Transverse colon (tissue), 4 donors: Measurements from ENCODE around the gene PRR16. TPM values are rescaled to one million over a fixed set of nuclear protein-coding genes. Genes with fewer than 3 reads are reported as not detected.

Experiments used
- DNase-seq: peaks from one replicate; pipeline ENCODE4 v3.0.0-alpha.2; 2019
- H3K27ac ChIP-seq, 4 donors: fragments of 200-600 bp; sonication (generic); 2 replicates each; pipeline ENCODE4 v1.5.1; 2016 to 2018; ENCODE audit warnings: inconsistent platforms in 4 of 4
- H3K27me3 ChIP-seq: fragments of 200-600 bp; sonication (generic); 2 replicates; pipeline ENCODE4 v1.5.1; 2017; ENCODE audit warnings: inconsistent platforms
- H3K36me3 ChIP-seq, 4 donors: fragments of 200-600 bp; sonication (generic); 2 replicates each; pipeline ENCODE4 v1.5.1; 2017 to 2019; ENCODE audit warnings: inconsistent platforms in 4 of 4
- H3K4me1 ChIP-seq, 4 donors: fragments of 200-600 bp; sonication (generic); 2 replicates each; pipeline ENCODE4 v1.5.1; 2017 to 2020; ENCODE audit warnings: inconsistent platforms in 4 of 4
- H3K4me3 ChIP-seq, 4 donors: fragments of 200-600 bp; sonication (generic); 1 replicate in 1 of 4; 2 replicates in 3 of 4; pipeline versions ENCODE4 v1.5.1 to v1.6.1; 2017 to 2019; ENCODE audit warnings: inconsistent platforms in 4 of 4
- H3K9me3 ChIP-seq, 2 donors: fragments of 200-600 bp; sonication (generic); 2 replicates each; pipeline ENCODE4 v1.5.1; 2017 to 2019; ENCODE audit warnings: inconsistent platforms in 2 of 2
- EP300 ChIP-seq: sonication (generic); formaldehyde crosslinking; IDR thresholded peaks from one replicate; pipeline ENCODE4 v1.6.1; 2017; ENCODE audit warnings: antibody characterized with exemption, low read depth
- POLR2A ChIP-seq: fragments of 450-650 bp; IDR thresholded peaks from one replicate; pipeline ENCODE4 v1.6.1; 2016; ENCODE audit warnings: antibody characterized with exemption, mild to moderate bottlenecking, moderate library complexity
- POLR2AphosphoS5 ChIP-seq, 3 donors: sonication (generic); formaldehyde crosslinking; IDR thresholded peaks; one replicate each; pipeline ENCODE4 v1.6.1; 2016; ENCODE audit warnings: antibody characterized with exemption in 3 of 3
- WGBS, 2 donors: methylation state at CpG; one replicate each; pipeline ENCODE4 v1.1.5; 2018; ENCODE audit warnings: low coverage in 1 of 2; 5-methylcytosine and 5-hydroxymethylcytosine counted together
- in situ Hi-C, 4 donors: fragments of 200-750 bp; cut with MboI; loops; one replicate each; pipeline versions ENCODE4 v1.15.0 to v1.15.1; 2017; ENCODE audit warnings: low sequenced_read_pairs in 3 of 4, low pct_ligation_motif_present in 1 of 4, low pct_unique_long_range_greater_than_20kb in 1 of 4
- intact Hi-C: fragments of 100-400 bp; cut with DNase I; formaldehyde crosslinking; loops from one replicate; pipeline ENCODE4 v1.15.1; 2023; ENCODE audit warnings: low total_unique reads
- total RNA-seq, 4 donors: library from RNA; depleted of rRNA; stranded (reverse); fragments of >200 nt; gene quantifications; one replicate each; pipeline ENCODE4 v1.1.0, GENCODE V29; 2016
- TF ChIP-seq, protein P1 (sequence below), 5 experiments: fragments of 200-600 bp in 3 of 5; fragments of 450-650 bp in 2 of 5; sonication (generic) in 3 of 5; IDR thresholded peaks; 1 replicate in 2 of 5; 2 replicates in 3 of 5; pipeline ENCODE4 v1.5.1; 2016 to 2017; ENCODE audit warnings: antibody characterized with exemption in 5 of 5, inconsistent platforms in 3 of 5, mild to moderate bottlenecking in 2 of 5, moderate library complexity in 1 of 5

PRR16 gene
- total RNA-seq, 4 donors from 2014 or later, result 2.7 to 9.7 (median 6.3) TPM

DNA sequence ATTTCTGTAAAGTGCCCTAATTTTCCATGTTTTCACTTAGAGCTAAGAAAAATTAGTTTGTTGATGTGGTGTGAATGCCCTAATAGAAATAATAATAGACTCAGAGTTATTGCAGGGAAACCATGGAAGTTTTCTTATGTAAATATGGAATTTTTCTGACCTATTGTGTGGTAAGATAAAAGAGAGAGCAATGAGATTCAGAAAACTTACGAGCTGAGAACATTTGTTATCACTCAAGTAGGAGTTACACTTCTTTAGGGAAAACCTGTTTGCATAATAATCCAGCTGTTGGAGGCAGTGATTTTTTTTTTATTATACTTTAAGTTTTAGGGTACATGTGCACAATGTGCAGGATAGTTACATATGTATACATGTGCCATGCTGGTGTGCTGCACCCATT is 39.2 kb downstream of the PRR16 start:
- TF ChIP-seq EP300 (no peak), POLR2AphosphoS5 (IDR thresholded peaks at IDR 0.05) (no peak), POLR2A (no peak)
- TF ChIP-seq, protein P1, sequence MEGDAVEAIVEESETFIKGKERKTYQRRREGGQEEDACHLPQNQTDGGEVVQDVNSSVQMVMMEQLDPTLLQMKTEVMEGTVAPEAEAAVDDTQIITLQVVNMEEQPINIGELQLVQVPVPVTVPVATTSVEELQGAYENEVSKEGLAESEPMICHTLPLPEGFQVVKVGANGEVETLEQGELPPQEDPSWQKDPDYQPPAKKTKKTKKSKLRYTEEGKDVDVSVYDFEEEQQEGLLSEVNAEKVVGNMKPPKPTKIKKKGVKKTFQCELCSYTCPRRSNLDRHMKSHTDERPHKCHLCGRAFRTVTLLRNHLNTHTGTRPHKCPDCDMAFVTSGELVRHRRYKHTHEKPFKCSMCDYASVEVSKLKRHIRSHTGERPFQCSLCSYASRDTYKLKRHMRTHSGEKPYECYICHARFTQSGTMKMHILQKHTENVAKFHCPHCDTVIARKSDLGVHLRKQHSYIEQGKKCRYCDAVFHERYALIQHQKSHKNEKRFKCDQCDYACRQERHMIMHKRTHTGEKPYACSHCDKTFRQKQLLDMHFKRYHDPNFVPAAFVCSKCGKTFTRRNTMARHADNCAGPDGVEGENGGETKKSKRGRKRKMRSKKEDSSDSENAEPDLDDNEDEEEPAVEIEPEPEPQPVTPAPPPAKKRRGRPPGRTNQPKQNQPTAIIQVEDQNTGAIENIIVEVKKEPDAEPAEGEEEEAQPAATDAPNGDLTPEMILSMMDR (IDR thresholded peaks at IDR 0.05), result no peak
- Histone ChIP-seq H3K4me1 (no peaks in the 10 kb centered on the region), H3K4me3 (no peak overlapping the region), H3K36me3 (no peaks in the 10 kb centered on the region), H3K9me3 (no peaks in the 10 kb centered on the region), H3K27me3 (no peaks in the 10 kb centered on the region), H3K27ac (no peak overlapping the region)
- in situ Hi-C loops (no loop called here), intact Hi-C loops (no loop called here)
- DNase-seq, result no peak
- WGBS, 2 donors, result 58 to 67% methylated on average over 1 of the region's 1 CpG

DNA sequence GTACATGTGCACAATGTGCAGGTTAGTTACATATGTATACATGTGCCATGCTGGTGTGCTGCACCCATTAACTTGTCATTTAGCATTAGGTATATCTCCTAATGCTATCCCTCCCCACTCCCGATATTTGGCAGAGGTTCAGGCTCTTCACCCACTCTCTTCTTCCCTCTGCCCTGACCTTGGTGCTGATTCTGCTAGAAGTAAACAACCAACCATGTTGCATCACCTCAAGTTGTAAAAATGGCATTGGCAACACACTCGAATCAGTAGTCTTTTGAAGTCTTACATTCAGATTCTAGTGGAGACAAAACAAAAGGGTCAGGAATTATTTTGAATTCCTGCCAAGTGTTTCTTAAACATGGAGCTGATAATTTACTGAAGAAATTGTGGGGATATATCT is 40.0 kb downstream of the PRR16 start:
- intact Hi-C loops, result no loop called here
- Histone ChIP-seq H3K4me1 (no peaks in the 10 kb centered on the region), H3K4me3 (no peak overlapping the region), H3K9me3 (no peaks in the 10 kb centered on the region), H3K36me3 (no peaks in the 10 kb centered on the region), H3K27ac (no peak overlapping the region), H3K27me3 (no peaks in the 10 kb centered on the region)
- 60 to 92% methylated on average over 2 of the region's 2 CpGs for WGBS, 2 donors
- TF ChIP-seq POLR2A, result no peak
- TF ChIP-seq, protein P1 (IDR thresholded peaks at IDR 0.05), result no peak
- TF ChIP-seq POLR2AphosphoS5 (IDR thresholded peaks at IDR 0.05), result no peak
- in situ Hi-C loops, result no loop called here
- no peak for DNase-seq

DNA sequence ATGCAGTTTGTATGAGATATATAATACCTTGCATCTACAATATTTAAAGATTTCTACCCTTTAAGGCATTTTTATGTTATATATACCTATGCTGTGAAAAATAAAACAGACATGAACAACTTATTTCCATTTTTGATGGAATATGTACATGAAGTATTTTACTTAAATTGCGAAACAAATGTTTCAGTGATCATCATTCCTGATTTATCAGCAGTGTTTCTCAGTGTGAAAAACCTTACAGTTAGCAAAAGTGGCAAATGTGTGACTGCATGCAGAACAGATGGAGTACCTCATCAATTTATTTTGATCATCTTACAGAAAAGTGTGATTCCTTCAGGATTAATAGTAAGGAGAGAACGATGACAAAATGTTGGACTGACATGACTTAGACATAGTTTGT is 43.1 kb downstream of the PRR16 start:
- in situ Hi-C loops (no loop called here), intact Hi-C loops (no loop called here)
- Histone ChIP-seq H3K27me3 (no peaks in the 10 kb centered on the region), H3K9me3 (no peaks in the 10 kb centered on the region), H3K27ac (no peak overlapping the region), H3K4me1 (no peaks in the 10 kb centered on the region), H3K4me3 (no peak overlapping the region), H3K36me3 (no peaks in the 10 kb centered on the region)
- no peak for TF ChIP-seq EP300
- 70 to 79% methylated on average over 2 of the region's 2 CpGs for WGBS, 2 donors
- DNase-seq, result no peak

DNA sequence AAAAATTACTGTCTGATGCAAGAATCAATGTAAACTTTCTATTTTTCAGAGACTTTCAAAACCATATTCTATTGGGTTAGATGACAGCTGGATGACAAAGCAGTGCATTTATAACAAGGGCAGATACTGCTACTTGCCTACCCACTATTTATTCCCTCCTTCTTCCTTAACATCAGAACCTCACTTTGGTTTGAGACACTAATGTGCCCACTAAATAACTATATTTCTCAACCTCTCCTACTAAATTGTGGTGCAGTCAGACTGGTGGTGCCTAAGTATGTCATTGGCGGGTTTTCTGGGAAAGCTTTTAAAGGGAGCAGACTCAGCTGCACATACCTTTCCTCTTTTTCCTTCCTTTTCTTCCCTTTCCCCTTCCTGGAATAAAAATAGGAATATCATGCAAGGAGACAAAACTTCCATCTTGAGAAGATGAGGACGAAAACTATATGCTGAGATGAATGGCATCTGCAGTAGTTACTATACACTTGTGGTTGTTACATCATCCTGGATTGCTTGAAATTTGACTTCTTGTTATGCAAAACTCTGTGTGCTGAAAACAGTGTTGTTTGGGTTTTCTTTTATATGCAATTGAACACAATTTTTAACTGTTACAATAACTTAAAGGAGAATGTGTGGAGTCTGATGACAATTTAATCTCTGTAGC is 43.8 kb downstream of the PRR16 start:
- H3K4me1 ChIP-seq, result no peaks in the 10 kb centered on the region
- intact Hi-C loops, result no loop called here
- H3K36me3 ChIP-seq, result no peaks in the 10 kb centered on the region
- no peak overlapping the region for H3K4me3 ChIP-seq
- H3K27me3 ChIP-seq, result no peaks in the 10 kb centered on the region
- in situ Hi-C loops, result no loop called here
- H3K9me3 ChIP-seq, result no peaks in the 10 kb centered on the region
- DNase-seq, result no peak
- no peak overlapping the region for H3K27ac ChIP-seq
- TF ChIP-seq POLR2A, result no peak
- TF ChIP-seq, protein P1 (IDR thresholded peaks at IDR 0.05), result no peak
- no peak for TF ChIP-seq POLR2AphosphoS5 (IDR thresholded peaks at IDR 0.05)
- no peak for TF ChIP-seq EP300
- WGBS, 2 donors, result 65 to 71% methylated on average over 2 of the region's 2 CpGs

DNA sequence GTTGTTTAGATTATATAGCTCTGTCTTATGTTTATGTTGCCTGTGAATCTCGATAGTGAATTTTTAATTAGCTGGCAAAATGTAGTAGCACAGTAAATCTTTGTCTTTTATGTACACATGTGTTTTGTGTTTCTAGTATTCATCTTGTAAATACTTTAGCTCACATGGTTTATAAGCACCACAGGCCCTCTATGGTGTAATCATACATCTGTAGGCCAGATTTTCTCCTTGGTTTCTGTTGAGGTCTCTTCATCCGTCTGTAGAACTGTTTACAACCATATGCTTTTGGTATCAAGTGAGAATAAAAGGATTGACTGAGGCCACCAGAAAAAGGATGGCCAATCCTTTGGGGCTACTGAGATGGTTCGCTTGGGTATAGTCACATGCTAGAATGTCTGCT is 45.0 kb downstream of the PRR16 start:
- in situ Hi-C loops (no loop called here), intact Hi-C loops (no loop called here)
- Histone ChIP-seq H3K36me3 (no peaks in the 10 kb centered on the region), H3K4me3 (no peak overlapping the region), H3K27ac (no peak overlapping the region), H3K9me3 (no peaks in the 10 kb centered on the region), H3K4me1 (no peaks in the 10 kb centered on the region), H3K27me3 (no peaks in the 10 kb centered on the region)
- TF ChIP-seq EP300 (no peak), POLR2AphosphoS5 (IDR thresholded peaks at IDR 0.05) (no peak), POLR2A (no peak)
- TF ChIP-seq, protein P1 (IDR thresholded peaks at IDR 0.05), result no peak
- 68 to 78% methylated on average over 3 of the region's 3 CpGs for WGBS, 2 donors
- DNase-seq, result no peak
